ENCODE data around the gene TPK1.

TPK1 gene

DNA sequence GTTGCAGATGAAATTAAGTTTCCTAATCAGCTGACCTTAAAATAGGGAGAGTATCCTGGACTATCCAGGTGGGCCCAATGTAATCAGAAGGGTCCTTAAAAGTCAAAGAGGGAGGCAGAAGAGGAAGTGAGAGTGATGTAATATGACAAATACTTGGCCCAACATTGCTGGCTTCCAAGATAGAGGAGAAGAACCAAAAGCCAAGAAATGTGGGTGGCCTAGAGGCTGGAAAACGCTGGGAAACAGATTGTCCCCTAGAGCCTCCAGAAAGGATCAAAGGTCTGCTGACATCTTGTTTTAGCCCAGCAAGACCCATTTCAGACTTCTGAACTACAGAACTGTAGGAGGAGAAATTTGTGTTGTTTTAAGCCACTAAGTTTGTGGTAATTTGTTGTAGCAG, 352.7 kb downstream of the TPK1 start:
- no peak for DNase-seq (ENCODE audit: low read depth)
- in situ Hi-C loops (cut with HindIII; ENCODE audit: low sequenced_read_pairs): no loop called here
- no peak overlapping the region for H3K4me3 ChIP-seq (ENCODE audit: low read depth, low read length)
- TF ChIP-seq, protein P1, sequence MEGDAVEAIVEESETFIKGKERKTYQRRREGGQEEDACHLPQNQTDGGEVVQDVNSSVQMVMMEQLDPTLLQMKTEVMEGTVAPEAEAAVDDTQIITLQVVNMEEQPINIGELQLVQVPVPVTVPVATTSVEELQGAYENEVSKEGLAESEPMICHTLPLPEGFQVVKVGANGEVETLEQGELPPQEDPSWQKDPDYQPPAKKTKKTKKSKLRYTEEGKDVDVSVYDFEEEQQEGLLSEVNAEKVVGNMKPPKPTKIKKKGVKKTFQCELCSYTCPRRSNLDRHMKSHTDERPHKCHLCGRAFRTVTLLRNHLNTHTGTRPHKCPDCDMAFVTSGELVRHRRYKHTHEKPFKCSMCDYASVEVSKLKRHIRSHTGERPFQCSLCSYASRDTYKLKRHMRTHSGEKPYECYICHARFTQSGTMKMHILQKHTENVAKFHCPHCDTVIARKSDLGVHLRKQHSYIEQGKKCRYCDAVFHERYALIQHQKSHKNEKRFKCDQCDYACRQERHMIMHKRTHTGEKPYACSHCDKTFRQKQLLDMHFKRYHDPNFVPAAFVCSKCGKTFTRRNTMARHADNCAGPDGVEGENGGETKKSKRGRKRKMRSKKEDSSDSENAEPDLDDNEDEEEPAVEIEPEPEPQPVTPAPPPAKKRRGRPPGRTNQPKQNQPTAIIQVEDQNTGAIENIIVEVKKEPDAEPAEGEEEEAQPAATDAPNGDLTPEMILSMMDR (IDR thresholded peaks at IDR 0.05; ENCODE audit: low read depth, low read length, missing control alignments): no peak

DNA sequence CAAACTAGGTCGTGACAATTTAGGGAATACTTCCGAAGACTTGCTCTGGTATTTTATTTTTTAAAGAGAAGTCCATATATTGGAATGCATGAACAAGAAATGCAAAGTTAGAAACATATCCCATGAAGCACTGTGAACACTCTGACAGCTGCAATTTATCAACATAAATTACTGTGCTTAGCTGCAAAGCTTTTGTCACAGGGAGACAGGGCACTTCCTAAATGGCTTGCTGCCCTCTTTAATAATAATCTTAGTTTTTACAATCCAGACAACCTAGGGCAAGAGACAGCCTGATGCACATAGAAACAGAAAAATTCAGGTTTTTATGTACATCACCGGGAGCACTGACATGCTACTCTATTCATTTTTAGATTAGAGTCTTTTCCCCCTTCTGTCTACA, 354.0 kb downstream of the TPK1 start:
- TF ChIP-seq, protein P1 (IDR thresholded peaks at IDR 0.05; ENCODE audit: low read depth, low read length, missing control alignments): no peak
- in situ Hi-C loops (cut with HindIII; ENCODE audit: low sequenced_read_pairs): no loop called here
- DNase-seq (ENCODE audit: low read depth): no peak
- H3K4me3 ChIP-seq (ENCODE audit: low read depth, low read length): no peak overlapping the region

DNA sequence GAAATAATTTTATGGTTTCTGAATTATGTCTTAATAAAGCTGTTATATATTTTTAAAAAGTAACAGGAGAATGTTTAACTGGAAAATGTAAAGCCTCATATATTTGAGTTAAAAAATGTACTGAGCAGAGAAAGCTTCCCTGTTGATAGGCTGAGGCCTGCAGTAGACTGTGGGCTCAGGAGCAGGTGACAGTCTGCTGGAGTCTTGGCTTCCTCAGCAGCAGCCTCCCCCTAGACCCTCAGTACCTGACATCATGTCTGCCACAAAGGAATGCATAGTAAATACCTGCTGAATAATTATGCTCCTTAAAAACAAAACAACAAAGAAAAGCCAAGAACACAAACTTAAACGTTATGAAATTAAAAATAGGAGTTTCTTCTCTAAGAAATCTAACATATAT, 358.5 kb downstream of the TPK1 start:
- H3K4me3 ChIP-seq (ENCODE audit: low read depth, low read length): no peak overlapping the region
- in situ Hi-C loops (cut with HindIII; ENCODE audit: low sequenced_read_pairs): no loop called here
- no peak for DNase-seq (ENCODE audit: low read depth)
- TF ChIP-seq, protein P1 (IDR thresholded peaks at IDR 0.05; ENCODE audit: low read depth, low read length, missing control alignments): no peak

DNA sequence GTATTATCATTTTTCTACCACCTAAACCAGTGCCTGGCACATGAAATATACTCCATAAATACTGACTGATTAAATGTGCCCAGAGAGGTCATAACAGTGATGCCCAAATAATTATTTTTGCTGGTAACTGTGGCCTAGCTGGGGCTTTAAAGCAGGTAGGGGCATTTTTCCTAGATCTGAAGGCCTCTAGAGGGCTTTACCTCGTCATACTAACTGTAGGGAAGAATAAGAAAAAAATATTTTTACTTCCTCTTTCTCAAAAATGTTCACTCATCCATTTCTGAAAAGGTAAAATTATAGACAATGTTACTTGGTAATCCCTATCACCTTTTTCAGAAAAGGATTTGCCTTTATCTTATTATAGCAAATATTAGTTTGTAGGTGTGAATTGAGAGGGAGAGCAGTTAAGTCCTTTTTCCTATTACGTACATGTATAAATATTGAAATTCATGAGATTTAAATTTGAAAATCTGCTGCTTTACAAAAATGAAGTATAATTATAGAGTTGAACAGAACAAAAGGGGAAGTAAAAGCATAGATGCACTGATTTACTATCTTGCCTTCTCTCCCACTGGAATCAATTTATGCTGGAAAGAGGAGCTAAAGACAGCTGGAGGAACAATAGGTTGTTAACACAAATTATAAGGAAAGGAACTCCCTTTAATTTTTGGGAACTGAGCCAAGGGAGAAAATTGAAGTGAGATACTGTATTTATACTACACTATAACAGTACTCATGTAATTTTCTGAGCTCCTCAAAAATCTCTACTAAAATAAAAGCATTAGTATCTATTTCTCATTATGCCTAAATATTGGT, 360.8 kb downstream of the TPK1 start:
- TF ChIP-seq, protein P1 (IDR thresholded peaks at IDR 0.05; ENCODE audit: low read depth, low read length, missing control alignments): no peak
- in situ Hi-C loops (cut with HindIII; ENCODE audit: low sequenced_read_pairs): no loop called here
- H3K4me3 ChIP-seq (ENCODE audit: low read depth, low read length): no peak overlapping the region
- no peak for DNase-seq (ENCODE audit: low read depth)

DNA sequence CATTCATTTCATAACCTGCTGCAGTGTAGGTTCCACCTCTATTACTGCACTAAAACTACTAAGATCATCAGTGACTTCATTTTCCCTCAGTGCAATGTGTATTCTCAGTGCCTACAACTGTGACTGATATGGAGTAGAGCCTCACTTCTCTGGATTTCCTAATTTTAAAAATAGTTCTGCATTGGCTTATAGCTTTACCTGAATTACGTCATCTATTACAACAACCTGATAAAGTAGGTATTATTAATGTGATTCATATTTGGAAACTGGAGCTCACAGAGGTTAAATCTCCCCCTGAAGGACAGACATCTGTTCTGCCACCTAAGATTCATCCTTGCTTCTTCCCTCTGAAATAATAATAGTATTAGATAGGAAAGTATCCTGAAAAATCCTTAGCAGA, 361.5 kb downstream of the TPK1 start:
- no peak overlapping the region for H3K4me3 ChIP-seq (ENCODE audit: low read depth, low read length)
- TF ChIP-seq, protein P1 (IDR thresholded peaks at IDR 0.05; ENCODE audit: low read depth, low read length, missing control alignments): no peak
- DNase-seq (ENCODE audit: low read depth): no peak
- in situ Hi-C loops (cut with HindIII; ENCODE audit: low sequenced_read_pairs): no loop called here

DNA sequence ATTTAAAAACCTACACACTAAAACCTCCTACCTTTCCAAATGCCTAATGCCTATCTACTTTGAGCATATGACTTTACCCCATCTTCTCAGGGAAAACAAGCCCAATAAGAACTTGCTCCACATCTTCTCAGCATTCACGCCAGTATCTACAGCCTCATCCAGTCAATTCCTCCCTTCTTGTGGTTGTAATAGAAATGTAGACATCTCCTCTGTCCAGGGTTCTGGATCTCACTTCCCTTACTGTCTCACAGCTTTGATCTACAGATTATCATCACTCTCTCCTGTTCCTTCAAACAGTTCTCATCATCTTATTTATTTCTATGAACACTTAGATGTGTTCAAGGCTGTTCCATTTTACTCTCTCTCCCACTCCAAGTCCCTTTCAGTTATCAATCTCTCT, 361.9 kb downstream of the TPK1 start:
- TF ChIP-seq, protein P1 (IDR thresholded peaks at IDR 0.05; ENCODE audit: low read depth, low read length, missing control alignments): no peak
- H3K4me3 ChIP-seq (ENCODE audit: low read depth, low read length): no peak overlapping the region
- in situ Hi-C loops (cut with HindIII; ENCODE audit: low sequenced_read_pairs): no loop called here
- no peak for DNase-seq (ENCODE audit: low read depth)
